ENCODE measurements around the gene GNB4.

GNB4 gene

DNA sequence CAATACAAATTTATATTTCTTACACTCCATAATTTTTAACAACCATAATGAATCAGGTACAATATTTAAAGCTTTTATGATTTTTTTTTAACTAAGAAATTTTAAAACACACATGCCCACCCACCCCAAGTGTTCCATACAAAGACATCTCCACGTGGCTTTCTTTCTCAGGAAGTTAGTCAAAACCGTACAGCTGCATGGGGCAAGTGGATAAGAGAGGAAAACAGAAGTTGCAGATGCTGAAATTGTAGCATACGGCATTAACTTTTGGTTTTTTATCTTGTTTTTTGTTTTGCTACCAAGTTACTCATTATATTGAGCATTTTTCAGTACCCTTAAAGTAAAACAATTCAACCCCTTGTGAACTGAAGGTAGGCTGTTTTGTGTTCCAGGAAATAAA is 14.8 kb downstream of the GNB4 start:
- DNase-seq (ENCODE audit: low spot score): no peak

DNA sequence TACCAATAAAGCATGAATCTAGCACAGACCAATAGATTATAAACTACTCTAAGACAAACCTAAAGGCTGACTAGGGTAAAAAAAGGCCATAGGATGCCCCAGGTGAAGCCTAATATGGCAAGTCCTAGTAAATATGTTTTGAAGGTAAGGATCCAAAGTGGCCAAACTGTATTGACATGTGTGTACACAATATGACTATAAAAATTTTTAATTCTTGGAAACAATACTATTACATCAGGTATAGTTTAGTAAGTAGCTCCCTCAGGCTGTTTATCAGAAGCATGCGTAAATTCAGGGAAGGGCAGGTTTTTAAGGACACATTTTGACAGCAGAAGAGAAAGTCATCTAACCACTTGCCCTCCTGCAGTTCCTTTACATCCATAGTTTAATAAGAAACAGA is 18.8 kb downstream of the GNB4 start:
- DNase-seq (ENCODE audit: low spot score): no peak

DNA sequence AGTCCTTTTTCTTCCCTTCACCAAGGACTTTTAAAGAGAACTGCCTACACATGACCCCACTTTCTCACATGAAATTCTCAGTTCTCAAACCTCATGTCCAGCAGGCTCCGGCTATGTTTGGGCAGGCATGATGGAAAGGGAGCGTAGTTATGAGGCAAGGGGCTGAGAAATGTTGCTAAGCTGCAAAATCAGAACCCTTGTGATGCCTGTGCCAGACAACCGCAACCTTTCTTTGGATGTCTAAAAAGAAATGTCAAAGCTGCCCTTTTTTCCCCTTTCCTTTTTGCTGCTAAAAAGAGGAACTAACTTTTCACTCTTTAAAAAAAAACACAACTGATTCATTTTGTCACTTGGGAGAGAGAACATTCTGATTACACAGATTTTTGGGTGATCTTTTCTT is 19.2 kb downstream of the GNB4 start:
- no peak for DNase-seq (ENCODE audit: low spot score)

DNA sequence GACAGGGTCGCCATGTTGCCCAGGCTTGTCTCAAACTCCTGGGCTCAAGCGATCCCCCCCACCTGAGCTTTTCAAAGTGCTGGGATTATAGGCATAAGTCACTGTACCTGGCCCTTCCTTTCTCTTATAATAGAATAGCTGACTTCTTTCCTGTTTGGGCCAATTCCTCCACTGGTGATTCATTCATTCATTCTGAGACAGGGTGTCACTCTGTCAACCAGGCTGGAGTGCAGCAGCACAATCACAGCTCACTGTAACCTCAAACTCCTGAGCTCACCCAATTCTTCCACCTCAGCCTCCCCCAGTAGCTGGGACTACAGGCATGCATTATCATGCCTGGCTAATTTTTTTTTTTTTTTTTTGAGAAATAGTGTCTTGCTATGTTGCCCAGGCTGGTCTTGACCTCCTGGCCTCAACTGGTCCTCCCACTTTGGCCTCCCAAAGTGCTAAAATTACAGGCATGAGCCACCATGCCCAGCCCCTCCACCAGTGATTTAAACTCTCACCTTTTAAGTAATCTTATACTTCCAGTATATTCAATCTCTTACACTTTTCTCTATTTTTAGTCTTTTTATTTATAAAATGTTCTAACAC is 20.9 kb downstream of the GNB4 start:
- no peak for DNase-seq (ENCODE audit: low spot score)

DNA sequence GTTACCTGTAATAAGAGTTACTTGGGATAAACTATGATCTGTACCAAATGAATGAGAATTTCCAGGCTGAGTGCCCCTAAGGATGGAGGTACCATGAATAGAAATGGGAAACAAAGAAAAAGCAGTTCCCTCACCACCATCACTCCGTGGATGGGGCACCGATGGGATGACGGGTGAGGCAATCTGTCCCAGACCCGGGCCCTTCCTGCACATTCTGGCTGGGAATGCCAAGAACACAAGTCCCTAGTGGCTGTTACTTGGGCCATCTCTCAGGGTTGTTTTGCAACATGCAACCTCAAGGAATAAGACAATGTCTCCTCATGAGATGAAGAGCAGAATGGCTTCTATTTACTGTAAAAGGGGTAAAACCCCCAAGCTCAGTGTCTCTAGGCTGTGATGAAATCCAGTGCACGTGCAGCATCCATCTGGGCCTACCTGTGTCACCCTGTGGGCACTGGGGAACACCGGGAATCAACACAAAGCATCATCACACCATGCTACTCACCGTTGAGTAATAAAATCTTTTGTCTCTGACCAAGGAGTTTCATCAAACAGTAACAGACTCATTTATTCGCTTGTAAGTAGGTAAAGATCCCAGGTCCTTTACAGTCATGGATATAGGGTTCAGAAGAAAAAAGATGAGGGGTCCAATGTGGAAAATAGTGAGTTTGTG is 22.3 kb downstream of the GNB4 start:
- DNase-seq (ENCODE audit: low spot score): no peak

DNA sequence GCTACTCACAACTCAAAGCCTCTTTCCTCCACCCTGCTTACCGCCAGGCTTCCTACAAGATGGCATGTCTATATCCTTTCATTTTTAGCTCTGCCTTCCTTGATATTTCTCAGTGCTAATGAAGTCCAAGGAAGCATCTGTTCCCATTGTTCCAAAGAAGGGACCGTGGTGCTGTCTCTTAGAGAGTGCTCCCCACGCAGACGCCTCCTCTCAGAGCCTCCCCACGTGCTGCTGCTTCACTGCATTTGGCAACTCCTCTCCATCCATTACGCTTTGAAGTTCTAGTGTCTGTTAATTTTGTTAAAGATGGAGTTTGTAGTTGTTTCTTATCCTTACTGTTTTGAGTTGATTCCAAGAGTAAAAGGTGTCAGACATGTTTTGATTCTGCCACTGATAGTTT is 26.2 kb downstream of the GNB4 start:
- DNase-seq (ENCODE audit: low spot score): no peak

DNA sequence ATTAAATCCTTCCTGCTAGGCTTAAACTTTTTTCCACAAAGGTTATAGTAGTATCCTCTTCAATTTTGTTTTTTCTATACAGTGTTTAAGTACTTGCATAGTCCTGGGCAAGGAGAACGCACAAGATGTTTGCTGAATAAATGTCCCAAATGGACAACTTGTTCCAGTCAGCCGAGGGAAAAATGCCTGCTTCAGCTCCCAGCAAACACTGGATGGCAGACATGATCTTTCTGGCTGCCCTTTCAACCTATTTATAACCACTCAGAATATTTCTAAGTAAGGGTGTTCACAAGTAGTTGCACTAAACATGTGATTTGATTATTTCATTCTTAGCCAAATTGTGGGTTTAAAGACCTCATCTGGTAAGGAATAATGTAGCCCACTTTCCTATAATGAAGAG is 29.8 kb downstream of the GNB4 start:
- no peak for DNase-seq (ENCODE audit: low spot score)

DNA sequence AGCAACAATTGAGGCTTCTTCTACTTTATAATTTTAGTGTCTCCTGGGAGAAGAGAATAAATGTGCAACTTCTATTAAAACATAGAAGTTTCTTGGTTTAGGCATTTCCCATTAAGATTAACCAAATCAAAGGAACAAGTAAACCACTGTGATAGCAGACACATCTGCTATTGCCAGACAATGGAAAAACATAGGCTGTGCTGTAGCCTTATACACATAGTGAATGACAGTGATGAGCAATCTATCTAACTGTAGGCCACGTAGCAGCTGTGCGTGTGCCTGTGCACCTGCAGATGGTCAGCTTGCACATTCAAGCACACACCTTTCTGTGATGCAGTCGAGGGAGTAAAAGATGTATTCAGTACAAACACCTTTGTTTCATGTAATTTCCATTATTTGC is 32.7 kb downstream of the GNB4 start:
- DNase-seq (ENCODE audit: low spot score): no peak

DNA sequence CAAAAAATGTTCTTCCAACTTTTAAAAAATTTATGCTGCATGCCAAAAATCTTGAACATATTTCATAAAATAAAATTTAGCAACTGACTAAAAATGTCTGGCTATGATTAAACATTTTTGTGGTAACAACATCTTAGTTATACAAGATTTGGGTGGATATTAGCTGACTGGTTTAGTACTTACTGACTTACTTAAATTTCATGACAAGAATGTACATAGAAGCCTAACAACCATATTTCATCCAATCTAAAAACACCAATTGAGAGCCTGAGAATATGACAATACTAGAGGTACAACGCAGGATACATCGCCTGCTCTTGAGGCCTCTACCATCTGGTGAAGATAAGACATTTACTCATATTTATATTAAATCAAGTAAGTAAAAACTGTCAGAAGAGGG is 34.6 kb downstream of the GNB4 start:
- DNase-seq (ENCODE audit: low spot score): no peak

DNA sequence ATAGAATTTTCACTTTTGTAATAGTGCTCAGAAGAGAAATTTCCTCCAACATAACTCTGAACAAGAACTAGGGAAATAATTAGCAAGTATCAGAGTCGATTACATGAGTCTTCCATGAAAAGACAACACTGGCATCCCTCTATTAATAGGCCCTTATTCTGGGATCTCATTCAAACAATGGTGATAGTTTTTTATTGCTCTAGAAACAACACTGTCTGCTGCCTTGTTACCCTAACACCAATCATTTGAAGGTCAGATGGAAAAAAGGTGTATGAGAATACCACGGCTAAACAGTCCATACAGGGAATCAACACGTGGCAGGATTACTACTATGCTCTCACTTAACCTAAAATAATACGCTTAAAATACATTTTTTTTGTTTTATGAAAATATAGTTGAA is 35.9 kb downstream of the GNB4 start:
- DNase-seq (ENCODE audit: low spot score): no peak

DNA sequence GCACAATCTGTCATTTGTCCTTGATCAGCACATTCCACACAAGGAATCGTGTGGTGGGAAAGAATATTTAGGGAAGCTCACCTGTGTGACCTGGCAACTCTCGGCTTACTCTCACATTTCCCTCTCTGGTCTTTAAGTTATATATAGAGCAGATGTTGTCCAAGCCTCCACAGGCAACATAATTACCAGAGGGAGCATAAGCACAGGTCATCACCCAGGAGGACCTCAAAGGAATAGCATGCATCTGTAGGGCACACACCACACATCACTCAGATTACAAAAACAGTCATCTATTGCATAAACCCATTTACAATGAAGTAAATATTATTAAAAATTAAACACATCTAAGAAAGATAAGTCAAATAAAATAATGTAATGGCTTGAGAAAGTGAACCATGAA is 36.5 kb downstream of the GNB4 start:
- DNase-seq (ENCODE audit: low spot score): no peak

DNA sequence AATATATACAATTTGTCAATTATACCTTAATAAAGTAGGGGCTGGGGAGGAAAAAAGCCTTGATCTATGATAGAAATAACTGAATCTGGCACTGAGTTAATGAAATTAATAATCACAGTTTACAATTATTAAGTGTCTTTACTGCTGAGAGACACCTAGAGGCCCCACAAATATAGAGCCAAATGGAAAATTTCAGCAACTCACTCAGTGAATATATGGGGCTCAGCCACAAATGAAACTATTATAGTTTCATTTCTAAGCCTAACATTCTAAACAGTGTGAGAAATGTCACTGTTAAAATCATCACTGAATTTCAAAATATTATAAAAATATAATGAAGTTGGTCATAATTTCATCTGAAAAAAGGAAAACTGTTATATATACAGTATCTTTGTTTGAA is 40.3 kb downstream of the GNB4 start:
- DNase-seq (ENCODE audit: low spot score): no peak

DNA sequence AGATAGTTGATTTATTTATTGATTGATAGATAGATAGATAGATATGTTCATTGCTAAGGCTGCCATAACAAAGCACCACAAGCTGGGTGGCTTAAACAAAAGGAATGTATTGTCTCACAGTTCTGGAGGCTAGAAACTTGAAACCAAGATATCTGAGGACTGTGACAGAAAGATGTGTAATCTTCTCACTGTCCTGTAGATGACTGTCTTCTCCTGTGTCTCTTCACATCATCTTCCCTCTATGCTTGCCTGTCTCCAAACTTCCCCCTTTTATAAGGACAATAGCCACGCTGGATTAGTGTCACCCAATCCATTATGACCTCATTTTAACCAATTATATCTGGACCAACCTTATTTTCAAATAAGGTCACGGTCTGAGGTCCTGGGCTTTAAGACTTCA is 40.9 kb downstream of the GNB4 start:
- DNase-seq (ENCODE audit: low spot score): no peak

DNA sequence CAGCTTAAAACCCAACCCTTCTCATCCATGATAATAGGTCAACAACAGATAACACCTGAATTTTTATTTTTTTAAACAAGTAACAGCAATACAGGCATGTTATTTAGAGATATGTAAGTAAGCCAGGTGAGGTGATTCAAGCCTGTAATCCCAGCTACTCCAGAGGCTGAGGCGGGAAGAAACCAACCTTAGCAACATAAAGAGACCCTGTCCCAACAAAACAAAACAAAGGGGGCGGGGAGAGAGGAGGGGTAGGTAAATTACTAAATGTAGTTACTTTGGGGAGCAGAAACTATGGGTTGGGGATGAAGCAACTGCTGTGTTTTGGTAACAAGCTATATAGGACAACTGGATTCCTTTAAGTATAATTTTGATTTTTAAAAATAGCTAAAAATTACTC is 47.0 kb downstream of the GNB4 start:
- DNase-seq (ENCODE audit: low spot score): no peak

DNA sequence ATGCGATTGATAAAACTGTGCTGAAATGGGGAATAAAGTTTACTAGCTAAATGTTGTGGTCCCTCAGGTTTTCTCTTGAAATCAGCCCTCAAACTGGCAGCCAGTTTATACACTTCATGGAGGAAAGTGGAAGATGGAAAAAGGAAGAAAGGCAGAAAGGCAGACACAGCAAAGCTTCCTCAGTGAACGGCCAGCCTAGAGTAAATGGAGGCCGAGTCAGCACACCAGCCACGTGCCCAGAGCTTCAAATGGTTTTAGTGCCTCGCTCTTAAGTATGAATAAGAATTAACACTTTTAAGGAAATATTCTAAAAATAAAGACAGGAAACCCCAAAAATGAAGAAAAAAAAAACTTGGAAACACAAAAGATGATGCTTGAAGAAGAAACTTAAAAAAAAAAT is 48.3 kb downstream of the GNB4 start:
- no peak for DNase-seq (ENCODE audit: low spot score)

DNA sequence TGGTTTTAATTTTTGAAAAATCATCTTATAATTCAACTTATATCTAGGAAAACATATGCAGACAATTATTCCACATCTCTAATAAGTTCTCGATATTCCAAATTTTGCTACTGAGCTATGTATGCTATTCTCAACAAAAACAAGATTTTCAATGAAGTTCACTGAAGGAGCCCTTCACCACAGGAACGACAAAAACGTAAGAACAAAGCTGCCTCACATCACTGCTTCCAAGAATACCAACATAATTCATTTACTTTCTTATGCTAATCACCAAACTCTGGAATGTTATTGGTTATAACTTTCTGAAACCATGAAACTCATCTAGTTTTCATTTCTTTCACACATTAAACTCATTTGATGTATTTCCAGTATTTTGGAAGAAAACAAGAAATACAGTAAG is 49.7 kb downstream of the GNB4 start:
- DNase-seq (ENCODE audit: low spot score): no peak

DNA sequence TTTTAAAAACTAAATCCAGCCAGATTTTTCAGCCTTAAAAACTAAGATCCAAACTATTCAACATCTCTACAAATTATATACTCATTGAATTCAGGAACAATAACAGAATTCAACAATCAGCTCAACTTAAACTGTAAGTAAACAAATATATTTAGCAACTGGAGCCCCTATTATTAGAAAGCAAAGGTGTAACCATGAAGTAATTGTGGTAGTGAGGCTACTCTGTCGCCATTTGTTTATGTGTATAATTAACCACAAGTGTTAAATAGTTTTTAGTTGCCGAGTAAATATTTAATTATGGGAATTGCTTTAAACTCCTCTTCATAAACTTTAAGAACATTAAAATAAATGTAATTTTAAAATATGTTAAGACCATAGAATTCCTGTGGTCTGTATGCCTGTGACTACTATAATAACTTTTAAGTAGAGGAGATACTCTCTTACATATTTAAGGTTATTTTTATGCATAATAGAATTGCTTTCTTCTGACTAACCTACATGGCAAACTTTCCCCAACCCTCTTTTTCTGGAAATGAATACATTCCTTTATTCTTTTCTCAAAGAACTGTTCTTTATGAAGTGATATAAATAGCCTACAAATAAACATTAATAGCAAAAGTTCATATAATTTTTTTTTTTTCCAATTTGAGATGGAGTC is 52.6 kb downstream of the GNB4 start:
- no peak for DNase-seq (ENCODE audit: low spot score)

DNA sequence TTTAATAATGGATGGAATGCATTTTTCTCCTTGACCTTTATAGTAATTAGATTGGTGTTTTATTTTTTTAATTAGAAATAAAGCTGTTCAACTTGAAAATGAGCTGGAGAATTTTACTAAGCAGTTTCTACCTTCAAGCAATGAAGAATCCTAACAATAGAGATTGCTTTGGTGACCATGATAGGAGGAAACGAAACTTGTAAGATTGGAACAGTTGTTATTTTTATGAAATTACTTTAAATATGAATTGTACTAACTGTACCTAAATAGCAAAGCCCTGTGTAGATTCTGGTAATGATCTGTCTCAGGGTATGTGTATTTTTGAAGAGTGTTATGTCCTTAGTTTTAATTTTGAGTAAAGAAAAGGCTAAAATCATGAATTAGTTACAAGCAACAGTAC is 59.4 kb downstream of the GNB4 start:
- DNase-seq (ENCODE audit: low spot score): no peak

DNA sequence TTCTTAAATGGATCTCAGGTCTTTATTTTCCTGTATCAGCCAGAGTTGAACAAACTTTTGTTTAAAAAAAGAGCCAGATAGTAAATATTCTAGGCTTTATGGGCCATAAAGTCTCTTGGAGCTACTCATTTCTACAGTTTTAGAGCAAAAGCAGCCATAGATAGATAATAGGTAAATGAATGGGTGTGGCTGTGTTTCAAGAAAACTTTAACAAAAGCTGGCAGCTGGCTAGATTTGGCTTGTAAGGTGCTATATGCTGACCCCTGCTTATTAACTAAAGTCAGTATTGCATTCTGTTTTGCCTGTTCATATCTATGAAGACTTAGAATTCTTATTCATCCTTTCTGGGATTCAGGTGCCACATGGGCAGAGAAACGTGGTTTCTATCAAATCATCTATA is 74.8 kb downstream of the GNB4 start:
- no peak for DNase-seq (ENCODE audit: low spot score)

DNA sequence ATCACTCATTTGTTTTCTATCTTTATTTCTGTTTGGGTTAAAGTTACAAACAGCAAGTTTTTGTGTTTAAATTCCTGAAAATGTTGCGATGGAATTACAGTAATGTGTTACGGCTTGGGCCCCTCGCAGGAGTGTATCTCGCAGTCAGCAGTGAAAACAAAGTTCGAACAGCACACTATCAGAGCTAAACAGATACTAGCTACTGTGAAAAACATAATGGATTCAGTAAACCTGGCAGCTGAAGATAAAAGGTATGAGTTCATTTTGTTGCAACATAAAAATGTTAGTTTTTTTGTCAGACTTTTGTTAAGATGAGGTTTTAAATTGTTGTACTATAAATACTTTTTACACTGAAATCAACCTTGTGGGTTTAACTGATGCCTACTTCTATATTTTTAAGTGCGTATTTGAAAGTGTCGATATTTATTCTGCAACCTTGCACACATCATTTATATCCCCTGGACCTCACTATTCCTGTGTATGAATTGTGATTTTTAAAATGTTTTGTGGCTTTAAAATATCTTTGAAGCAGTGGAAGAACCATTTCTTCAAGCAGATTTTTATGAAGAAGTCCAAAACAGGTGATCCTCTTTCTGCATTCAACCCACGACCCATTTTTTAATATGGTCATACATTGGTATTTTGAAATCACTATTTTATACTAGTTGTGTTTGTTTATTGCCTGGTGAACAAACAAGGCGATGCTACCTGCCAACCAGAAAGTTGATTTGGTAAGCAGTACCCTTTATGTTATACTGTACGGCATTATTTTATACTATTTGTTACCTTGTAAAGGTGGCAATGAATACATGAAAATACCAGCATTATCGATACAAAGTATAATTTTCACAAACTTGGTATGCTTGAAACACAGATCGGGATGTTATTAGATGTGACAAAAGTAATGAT is 75.9 kb downstream of the GNB4 start:
- DNase-seq (ENCODE audit: low spot score): no peak

DNA sequence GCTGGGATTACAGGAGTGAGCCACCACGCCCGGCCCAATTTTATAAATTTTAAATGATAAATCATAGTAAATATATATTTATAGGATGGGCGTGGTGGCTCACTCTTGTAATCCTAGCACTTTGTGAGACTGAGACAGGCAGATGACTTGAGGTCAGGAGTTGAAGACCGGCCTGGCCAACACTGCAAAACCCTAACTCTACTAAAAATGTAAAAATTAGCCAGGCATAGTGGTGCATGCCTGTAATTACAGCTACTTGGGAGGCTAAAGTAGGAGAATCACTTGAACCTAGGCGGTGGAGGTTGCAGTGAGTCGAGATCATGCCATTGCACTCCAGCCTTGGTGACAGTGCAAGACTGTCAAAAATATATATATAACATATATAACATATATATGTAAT is 77.3 kb downstream of the GNB4 start:
- DNase-seq (ENCODE audit: low spot score): no peak

DNA sequence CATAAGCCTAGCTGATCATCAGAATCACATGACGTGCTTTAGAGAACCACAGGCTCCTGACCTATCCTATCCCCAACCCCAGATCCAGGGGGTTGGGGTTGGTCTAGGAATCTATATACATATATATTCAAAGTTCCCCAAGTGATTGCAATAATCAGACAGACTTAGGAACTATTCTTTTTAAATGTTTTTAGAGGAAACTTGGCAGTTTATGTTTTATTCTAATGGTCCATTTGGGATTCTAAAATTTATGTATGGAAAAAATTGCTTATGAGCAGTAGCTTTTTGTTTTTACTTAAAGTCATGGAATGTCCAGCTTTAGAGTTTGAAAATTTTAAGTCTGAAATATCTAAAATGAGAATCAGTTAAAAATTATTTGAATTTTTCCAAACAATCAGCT is 81.6 kb downstream of the GNB4 start:
- no peak for DNase-seq (ENCODE audit: low spot score)

DNA sequence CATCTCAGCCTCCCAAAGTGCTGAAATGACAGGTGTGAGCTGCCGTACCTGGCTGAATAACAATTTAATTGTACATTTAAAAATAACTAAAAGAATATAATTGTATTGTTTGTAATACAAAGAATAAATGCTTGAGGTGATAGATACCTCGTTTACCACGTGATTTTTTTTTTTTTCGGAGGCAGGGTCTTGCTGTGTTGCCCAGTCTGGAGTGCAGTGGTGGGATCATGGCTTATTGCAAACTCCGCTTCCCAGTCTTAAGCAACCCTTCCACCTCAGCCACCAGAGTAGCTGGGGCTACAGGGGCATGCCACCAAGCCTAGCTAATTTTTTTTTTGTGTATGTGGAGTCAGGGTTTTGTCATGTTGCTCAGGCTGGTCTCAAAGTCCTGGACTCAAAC is 87.9 kb downstream of the GNB4 start:
- no peak for DNase-seq (ENCODE audit: low spot score)
